Psoas muscle (tissue), 8 donors: ENCODE results near the gene SRGAP3. TPM values are rescaled to one million over a fixed set of nuclear protein-coding genes. Genes with fewer than 3 reads are reported as not detected.

Experiments
- ATAC-seq, 4 donors: fragments of 200-7000 bp; cut with Tn5 transposase; one replicate each; pipeline ENCODE4 v1.9.1; 2020; ENCODE audit warnings: moderate library complexity in 3 of 4, mild to moderate bottlenecking in 2 of 4
- DNase-seq, 2 donors: peaks; one replicate each; pipeline ENCODE4 v3.0.0-alpha.2; 2020
- H3K27ac ChIP-seq: fragments of 200-600 bp; one replicate; pipeline ENCODE4 v1.8.0; 2022
- H3K27me3 ChIP-seq, 3 donors: fragments of 200-600 bp in 1 of 3; one replicate each; pipeline versions ENCODE4 v1.6.1 to v1.8.0; 2013 to 2022; ENCODE audit warnings: low read length in 2 of 3, mild to moderate bottlenecking in 2 of 3, moderate library complexity in 1 of 3; ENCODE audit not compliant: insufficient read depth in 3 of 3
- H3K36me3 ChIP-seq, 2 donors: fragments of 200-600 bp in 1 of 2; one replicate each; pipeline versions ENCODE4 v1.6.1 to v1.8.0; 2013 to 2022; ENCODE audit warnings: low read depth in 1 of 2, mild to moderate bottlenecking in 1 of 2, moderate library complexity in 1 of 2; ENCODE audit not compliant: insufficient read depth in 1 of 2
- H3K4me1 ChIP-seq: fragments of 200-600 bp; one replicate; pipeline ENCODE4 v1.8.0; 2022
- H3K4me3 ChIP-seq: fragments of 200-600 bp; one replicate; pipeline ENCODE4 v1.8.0; 2022; ENCODE audit warnings: mild to moderate bottlenecking
- H3K9me3 ChIP-seq: fragments of 200-600 bp; one replicate; pipeline ENCODE4 v1.8.0; 2022
- CTCF ChIP-seq: fragments of 200-600 bp; IDR thresholded peaks from one replicate; pipeline ENCODE4 v1.8.0; 2022; ENCODE audit warnings: antibody characterized with exemption
- WGBS, 3 donors: extraction: QIAGEN DNeasy Blood & Tissue Kit; methylation state at CpG; one replicate each; pipeline versions ENCODE4 v1.1.6 to v1.1.7; 2013; 5-methylcytosine and 5-hydroxymethylcytosine counted together
- intact Hi-C, 2 donors: fragments of 100-400 bp; cut with DNase I; formaldehyde crosslinking; loops; one replicate each; pipeline versions ENCODE4 v1.11.0 to v1.14.2; 2022
- polyA plus RNA-seq, 3 donors: library from polyadenylated mRNA; stranded (reverse); fragments of 200-250 nt; gene quantifications; one replicate each; pipeline ENCODE4 v1.2.3, GENCODE V29; 2013
- total RNA-seq, 4 donors: library from RNA; stranded (reverse); fragmentation: NEBNext Ultra II Directional in 2 of 4; extraction: Animal tissue kit (Norgen Biotek cat#: 25700) in 2 of 4; gene quantifications; one replicate each; pipeline versions ENCODE4 v1.2.1 to v1.2.4, GENCODE V29; 2021 to 2023
- donor health status: healthy with polysubstance abuse.
- donor health status: DM: no; HTN: no; CAD: no; lungs with moderate emphysema.
- donor health status: Bipolar disorder and iron deficiency.
- donor health status: healthy.
- donor health status: DM: yes; HTN: yes; CAD: no.
- donor health status: DM: no; HTN: no; CAD: no.
- donor health status: DM: no; HTN: no; CAD: no.
- donor health status: DM: yes; HTN: yes; CAD: no.

SRGAP3 gene
- total and polyA plus RNA-seq, 7 donors, result 0.77 to 7.6 (median 1.9) TPM

- WGBS, 3 donors, result 67 to 86% (median 76%) methylated on average over 10 of the region's 10 CpGs
- H3K4me1 ChIP-seq, result no peaks in the 10 kb centered on the region
- ATAC-seq, result no peak
- DNase-seq, result no peak
- TF ChIP-seq CTCF, result no peak
- no peak overlapping the region for H3K4me3 ChIP-seq
- H3K27ac ChIP-seq, result no peak overlapping the region
- intact Hi-C loops, result no loop called here
- no peaks in the 10 kb centered on the region for H3K36me3 ChIP-seq
- H3K27me3 ChIP-seq, result no peaks in the 10 kb centered on the region
- H3K9me3 ChIP-seq, result no peaks in the 10 kb centered on the region
Measured at GRCh38 chr3:9193633-9194195, 55.7 kb downstream of the SRGAP3 start.

DNA sequence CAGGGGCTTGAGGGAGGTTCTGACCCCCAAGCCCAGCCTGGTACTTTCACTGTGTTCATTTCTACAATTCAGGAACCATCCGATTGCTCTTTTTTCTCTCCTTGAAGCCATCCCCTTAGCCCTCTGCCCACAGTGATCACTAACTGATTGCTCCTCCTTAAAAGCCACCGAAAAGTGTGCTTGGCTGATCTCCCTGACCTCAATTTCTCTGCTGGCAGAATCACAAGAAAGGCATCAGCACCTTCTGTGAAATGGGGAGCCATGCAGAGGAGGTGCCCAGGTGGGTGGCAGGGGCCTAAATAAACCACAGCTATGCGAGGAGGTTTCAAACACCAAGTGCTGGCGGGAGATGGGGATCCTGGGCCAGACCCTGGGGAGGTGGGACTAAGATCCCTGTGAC lies 56.2 kb downstream of the SRGAP3 start:
- H3K9me3 ChIP-seq, result no peaks in the 10 kb centered on the region
- 83 to 93% (median 88%) methylated on average over 4 of the region's 4 CpGs for WGBS, 3 donors
- no peaks in the 10 kb centered on the region for H3K27me3 ChIP-seq
- no peak for TF ChIP-seq CTCF
- DNase-seq, result no peak
- intact Hi-C loops, result no loop called here
- H3K36me3 ChIP-seq, result no peaks in the 10 kb centered on the region
- H3K4me3 ChIP-seq, result no peak overlapping the region
- no peak for ATAC-seq
- no peak overlapping the region for H3K27ac ChIP-seq
- H3K4me1 ChIP-seq, result no peaks in the 10 kb centered on the region

DNA sequence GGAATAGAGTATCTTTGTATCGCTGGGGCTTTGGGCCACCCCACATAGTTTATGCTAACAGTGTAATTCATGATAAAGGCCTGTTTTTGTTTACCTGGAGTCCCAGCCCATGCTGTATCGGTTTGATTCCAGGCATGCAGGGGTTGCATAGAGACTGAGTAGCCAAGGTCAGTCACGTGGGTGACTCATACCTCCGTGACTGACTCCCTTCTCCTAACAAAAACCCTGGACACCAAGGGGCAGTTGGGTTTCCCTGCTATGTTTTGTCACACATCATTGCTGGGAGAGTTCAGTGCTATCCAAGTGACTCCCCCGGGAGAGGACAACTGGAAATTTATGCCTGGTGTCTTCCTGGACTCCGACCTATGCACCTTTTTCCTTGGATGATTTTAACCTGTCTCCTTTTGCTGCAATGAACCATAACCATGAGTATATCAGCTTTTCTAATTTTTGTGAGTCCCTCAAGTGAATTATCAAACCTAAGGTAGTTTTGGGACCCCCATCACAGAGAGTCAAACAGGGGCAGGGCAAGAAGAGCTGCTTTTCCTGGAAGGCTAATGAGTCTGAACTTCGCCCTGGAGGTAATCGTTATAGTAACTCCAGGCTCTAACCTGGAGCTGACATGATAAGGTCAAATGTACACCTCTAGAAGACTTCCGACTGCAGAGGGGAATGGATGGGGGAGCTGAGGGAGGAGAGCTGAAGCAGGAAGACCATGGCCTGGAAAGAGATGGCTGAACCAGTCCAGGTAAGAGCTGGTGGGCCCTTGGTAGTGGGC lies 57.0 kb downstream of the SRGAP3 start:
- peak in 1 of 4 donors; percentile 35 for ATAC-seq
- Histone ChIP-seq H3K4me3 (no peak overlapping the region), H3K27me3 (no peaks in the 10 kb centered on the region), H3K4me1 (no peaks in the 10 kb centered on the region), H3K36me3 (no peaks in the 10 kb centered on the region), H3K27ac (no peak overlapping the region), H3K9me3 (no peaks in the 10 kb centered on the region)
- 79 to 85% (median 83%) methylated on average over 9 of the region's 9 CpGs for WGBS, 3 donors
- TF ChIP-seq CTCF, result no peak
- intact Hi-C loops, result no loop called here
- no peak for DNase-seq

DNA sequence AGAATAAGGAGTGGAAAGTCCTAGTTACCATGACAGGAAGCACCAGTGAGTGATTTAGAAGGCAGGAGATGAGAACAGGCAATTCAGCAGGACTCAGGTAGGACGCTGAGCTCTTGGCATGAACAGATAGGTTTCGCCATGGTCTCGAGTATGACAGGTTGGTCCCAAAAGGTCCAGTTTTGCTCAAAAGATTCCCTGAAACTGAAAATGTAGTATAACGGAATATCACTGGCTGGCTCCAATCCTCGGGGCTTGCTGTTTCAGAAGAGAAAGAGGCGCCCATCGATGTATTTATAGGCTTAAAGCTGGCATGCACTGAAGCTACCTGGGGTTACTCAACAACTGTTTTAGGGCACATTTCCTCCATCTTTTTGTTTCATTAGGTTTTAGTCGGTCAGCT lies 59.2 kb downstream of the SRGAP3 start:
- no peak for ATAC-seq
- 86 to 89% (median 88%) methylated on average over 8 of the region's 8 CpGs for WGBS, 3 donors

More for the DNA sequence above, 59.2 kb downstream of the SRGAP3 start:
- Histone ChIP-seq H3K4me3 (no peak overlapping the region), H3K27ac (no peak overlapping the region), H3K4me1 (no peaks in the 10 kb centered on the region), H3K36me3 (no peaks in the 10 kb centered on the region), H3K9me3 (no peaks in the 10 kb centered on the region), H3K27me3 (no peaks in the 10 kb centered on the region)
- no peak for DNase-seq
- no peak for TF ChIP-seq CTCF
- intact Hi-C loops, result no loop called here
